WTC11 (cell line): Measurements from ENCODE around the gene SASS6. TPM values are rescaled to one million over a fixed set of nuclear protein-coding genes. Genes with fewer than 3 reads are reported as not detected.

Experiments used
- ATAC-seq: fragments of 200-7000 bp; cut with Tn5 transposase; 2 replicates; pipeline ENCODE4 v1.10.0; 2021; ENCODE audit warnings: mild to moderate bottlenecking, moderate library complexity
- CTCF ChIA-PET: fragments of 300-600 bp; sonication (Branson Sonifier 250); formaldehyde crosslinking; loops from one replicate; lab custom pipeline; 2021; ENCODE audit warnings: antibody characterized with exemption; lab: Charles Lee
- POLR2A ChIA-PET: fragments of 350-600 bp; sonication (Branson Sonifier 250); formaldehyde crosslinking; loops from one replicate; lab custom pipeline; 2021; ENCODE audit warnings: antibody characterized with exemption; lab: Charles Lee
- DNase-seq: peaks from one replicate; pipeline ENCODE4 v3.0.0; 2021; ENCODE audit warnings: low spot score
- H3K27ac Mint-ChIP-seq: 2 replicates; pipeline ENCODE4 v1.8.0; 2021; ENCODE audit warnings: mixed read lengths
- H3K27me3 Mint-ChIP-seq: 2 replicates; pipeline ENCODE4 v1.8.0; 2021; ENCODE audit warnings: low read depth, mild to moderate bottlenecking, moderate library complexity, mixed read lengths
- H3K36me3 Mint-ChIP-seq: 2 replicates; pipeline ENCODE4 v1.8.0; 2021; ENCODE audit warnings: mixed read lengths
- H3K4me1 Mint-ChIP-seq: 2 replicates; pipeline ENCODE4 v1.8.0; 2022; ENCODE audit warnings: mixed read lengths
- H3K4me3 Mint-ChIP-seq: 2 replicates; pipeline ENCODE4 v1.8.0; 2021; ENCODE audit warnings: mild to moderate bottlenecking, moderate library complexity, mixed read lengths
- H3K9me3 Mint-ChIP-seq: 2 replicates; pipeline ENCODE4 v1.8.0; 2021; ENCODE audit warnings: mixed read lengths
- ATF1 ChIP-seq: sonication (generic); formaldehyde crosslinking; IDR thresholded peaks from 2 replicates; pipeline ENCODE4 v1.8.1; 2023; ENCODE audit warnings: mild to moderate bottlenecking, moderate library complexity, missing genetic modification reagents
- CREB1 ChIP-seq: sonication (generic); formaldehyde crosslinking; IDR thresholded peaks from 2 replicates; pipeline ENCODE4 v1.8.0; 2023; ENCODE audit warnings: mild to moderate bottlenecking, missing genetic modification reagents
- CREM ChIP-seq: sonication (generic); formaldehyde crosslinking; IDR thresholded peaks from 2 replicates; pipeline ENCODE4 v1.8.1; 2022; ENCODE audit warnings: mild to moderate bottlenecking, missing genetic modification reagents, moderate library complexity
- E2F4 ChIP-seq: sonication (generic); formaldehyde crosslinking; IDR thresholded peaks from 2 replicates; pipeline ENCODE4 v1.8.1; 2022; ENCODE audit warnings: low read depth, mild to moderate bottlenecking, moderate library complexity, missing genetic modification reagents, borderline replicate concordance
- ETV6 ChIP-seq: sonication (generic); formaldehyde crosslinking; IDR thresholded peaks from 2 replicates; pipeline ENCODE4 v1.8.1; 2022; ENCODE audit warnings: mild to moderate bottlenecking, missing genetic modification reagents
- FOXJ3 ChIP-seq: sonication (generic); formaldehyde crosslinking; IDR thresholded peaks from 2 replicates; pipeline ENCODE4 v1.9.0; 2021; ENCODE audit warnings: missing genetic modification reagents, mild to moderate bottlenecking, borderline replicate concordance
- IRF2 ChIP-seq: sonication (generic); formaldehyde crosslinking; IDR thresholded peaks from 2 replicates; pipeline ENCODE4 v1.8.0; 2022; ENCODE audit warnings: low read depth, missing genetic modification reagents, borderline replicate concordance
- NFATC4 ChIP-seq: fragments of 250-450 bp; sonication (Bioruptor Pico); IDR thresholded peaks from 2 replicates; pipeline ENCODE4 v1.9.0; 2021; ENCODE audit warnings: mild to moderate bottlenecking
- NFE2L1 ChIP-seq: sonication (generic); formaldehyde crosslinking; IDR thresholded peaks from 2 replicates; pipeline ENCODE4 v1.8.1; 2023; ENCODE audit warnings: missing genetic modification reagents
- NFYB ChIP-seq: sonication (generic); formaldehyde crosslinking; conservative IDR thresholded peaks from 2 replicates; pipeline ENCODE4 v1.8.0; 2022; ENCODE audit warnings: low read depth, missing genetic modification reagents
- NR2C2 ChIP-seq: sonication (generic); formaldehyde crosslinking; IDR thresholded peaks from 2 replicates; pipeline ENCODE4 v1.8.0; 2022; ENCODE audit warnings: mild to moderate bottlenecking, missing genetic modification reagents
- PRRX2 ChIP-seq: fragments of 250-450 bp; sonication (Bioruptor Pico); IDR thresholded peaks from 2 replicates; pipeline ENCODE4 v1.8.0; 2021; ENCODE audit warnings: mild to moderate bottlenecking
- RELA ChIP-seq: sonication (generic); formaldehyde crosslinking; IDR thresholded peaks from 2 replicates; pipeline ENCODE4 v1.8.1; 2022; ENCODE audit warnings: missing genetic modification reagents, mild to moderate bottlenecking, borderline replicate concordance
- SMAD4 ChIP-seq: sonication (generic); formaldehyde crosslinking; IDR thresholded peaks from 2 replicates; pipeline ENCODE4 v1.8.0; 2022; ENCODE audit warnings: mild to moderate bottlenecking, missing genetic modification reagents
- SOX15 ChIP-seq: fragments of 250-450 bp; sonication (Bioruptor Pico); IDR thresholded peaks from 2 replicates; pipeline ENCODE4 v1.9.0; 2021; ENCODE audit warnings: mild to moderate bottlenecking
- ZBTB21 ChIP-seq: sonication (generic); formaldehyde crosslinking; IDR thresholded peaks from 2 replicates; pipeline ENCODE4 v1.8.1; 2023; ENCODE audit warnings: mild to moderate bottlenecking, missing genetic modification reagents, borderline replicate concordance
- ZNF263 ChIP-seq: sonication (generic); formaldehyde crosslinking; IDR thresholded peaks from 2 replicates; pipeline ENCODE4 v1.8.1; 2022; ENCODE audit warnings: low read depth, mild to moderate bottlenecking, moderate library complexity, missing genetic modification reagents
- ZNF423 ChIP-seq: fragments of 250-450 bp; sonication (Bioruptor Pico); IDR thresholded peaks from 2 replicates; pipeline ENCODE4 v2.1.2; 2022; ENCODE audit warnings: mild to moderate bottlenecking, moderate library complexity
- ZNF671 ChIP-seq: fragments of 250-450 bp; sonication (Bioruptor Pico); IDR thresholded peaks from 2 replicates; pipeline ENCODE4 v1.8.0; 2021; ENCODE audit warnings: mild to moderate bottlenecking
- total RNA-seq: library from RNA; stranded (reverse); gene quantifications from 3 replicates; pipeline ENCODE4 v1.2.3, GENCODE V29; 2021
- TF ChIP-seq, protein P1 (sequence below): sonication (generic); formaldehyde crosslinking; IDR thresholded peaks from 2 replicates; pipeline ENCODE4 v1.8.0; 2022; ENCODE audit warnings: mild to moderate bottlenecking, missing genetic modification reagents
- TF ChIP-seq, protein P2 (sequence below): sonication (generic); formaldehyde crosslinking; IDR thresholded peaks from 2 replicates; pipeline ENCODE4 v1.8.1; 2022; ENCODE audit warnings: mild to moderate bottlenecking, moderate library complexity, missing genetic modification reagents
- TF ChIP-seq, protein P3 (sequence below): sonication (generic); formaldehyde crosslinking; IDR thresholded peaks from 2 replicates; pipeline ENCODE4 v1.8.1; 2023; ENCODE audit warnings: mild to moderate bottlenecking, missing genetic modification reagents
- TF ChIP-seq, protein P4 (sequence below): fragments of 250-450 bp; sonication (Bioruptor Pico); IDR thresholded peaks from 2 replicates; pipeline ENCODE4 v1.8.0; 2021; ENCODE audit warnings: mild to moderate bottlenecking
- TF ChIP-seq, protein P5 (sequence below): sonication (generic); formaldehyde crosslinking; IDR thresholded peaks from 2 replicates; pipeline ENCODE4 v1.8.0; 2023; ENCODE audit warnings: missing genetic modification reagents
- TF ChIP-seq, protein P6 (sequence below): sonication (generic); formaldehyde crosslinking; conservative IDR thresholded peaks from 2 replicates; pipeline ENCODE4 v1.8.1; 2023; ENCODE audit warnings: mild to moderate bottlenecking, low read depth, missing genetic modification reagents, moderate library complexity

Gene SASS6
- total RNA-seq, 1 experiment from 2014 or later, result 13.6 TPM

- H3K9me3 Mint-ChIP-seq, result no peaks in the 10 kb centered on the region
- no peaks in the 10 kb centered on the region for H3K27me3 Mint-ChIP-seq
- H3K4me1 Mint-ChIP-seq, result peaks cover 3% of the 10 kb centered on the region
- ChIA-PET POLR2A (no interaction called here), CTCF (no interaction called here)
- H3K36me3 Mint-ChIP-seq, result peaks cover 38% of the 10 kb centered on the region
- no peak for ATAC-seq
- DNase-seq, result no peak
- H3K4me3 Mint-ChIP-seq, result no peak overlapping the region
- TF ChIP-seq NFYB (no peak), NR2C2 (CRISPR knock-in tag) (no peak), IRF2 (CRISPR knock-in tag) (no peak), RELA (CRISPR knock-in tag) (no peak), ZBTB21 (no peak), PRRX2 (CRISPR knock-in tag) (no peak)
- TF ChIP-seq, protein P1, sequence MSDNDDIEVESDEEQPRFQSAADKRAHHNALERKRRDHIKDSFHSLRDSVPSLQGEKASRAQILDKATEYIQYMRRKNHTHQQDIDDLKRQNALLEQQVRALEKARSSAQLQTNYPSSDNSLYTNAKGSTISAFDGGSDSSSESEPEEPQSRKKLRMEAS, result no peak
- H3K27ac Mint-ChIP-seq, result no peak overlapping the region
Observed at GRCh38 chr1:100142343-100142742, 9.6 kb upstream of the SASS6 start.

DNA sequence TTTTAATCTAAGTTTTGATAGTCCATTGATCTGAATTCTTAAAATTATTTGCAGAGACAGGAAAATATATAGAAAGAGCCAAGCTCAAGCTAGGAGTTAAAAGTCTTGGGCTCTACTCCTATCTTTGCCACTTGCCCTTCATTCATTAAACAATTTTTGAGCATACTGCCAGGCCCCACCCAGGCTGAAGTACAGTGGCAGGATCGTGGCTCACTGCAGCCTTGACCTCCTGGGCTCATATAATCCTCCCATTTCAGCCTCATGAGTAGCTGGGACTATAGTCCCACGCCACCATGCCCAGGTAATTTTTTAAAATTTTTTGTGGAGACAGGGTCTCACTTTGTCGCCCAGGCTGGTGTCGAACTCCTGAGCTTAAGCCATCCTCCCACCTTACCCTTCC, 8.5 kb upstream of the SASS6 start:
- Mint-ChIP-seq H3K27ac (no peak overlapping the region), H3K4me1 (no peaks in the 10 kb centered on the region), H3K27me3 (no peaks in the 10 kb centered on the region), H3K9me3 (no peaks in the 10 kb centered on the region), H3K4me3 (no peak overlapping the region), H3K36me3 (peaks cover 36% of the 10 kb centered on the region)
- DNase-seq (no peak), ATAC-seq (no peak)
- no peak for TF ChIP-seq CREM (CRISPR knock-in tag)
- no peak for TF ChIP-seq RELA (CRISPR knock-in tag)
- TF ChIP-seq SOX15 (CRISPR knock-in tag), result no peak
- no peak for TF ChIP-seq NFE2L1 (CRISPR knock-in tag)
- TF ChIP-seq, protein P2, sequence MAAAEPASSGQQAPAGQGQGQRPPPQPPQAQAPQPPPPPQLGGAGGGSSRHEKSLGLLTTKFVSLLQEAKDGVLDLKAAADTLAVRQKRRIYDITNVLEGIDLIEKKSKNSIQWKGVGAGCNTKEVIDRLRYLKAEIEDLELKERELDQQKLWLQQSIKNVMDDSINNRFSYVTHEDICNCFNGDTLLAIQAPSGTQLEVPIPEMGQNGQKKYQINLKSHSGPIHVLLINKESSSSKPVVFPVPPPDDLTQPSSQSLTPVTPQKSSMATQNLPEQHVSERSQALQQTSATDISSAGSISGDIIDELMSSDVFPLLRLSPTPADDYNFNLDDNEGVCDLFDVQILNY (CRISPR knock-in tag), result no peak
- POLR2A ChIA-PET, result no interaction called here
- CTCF ChIA-PET, result no interaction called here

DNA sequence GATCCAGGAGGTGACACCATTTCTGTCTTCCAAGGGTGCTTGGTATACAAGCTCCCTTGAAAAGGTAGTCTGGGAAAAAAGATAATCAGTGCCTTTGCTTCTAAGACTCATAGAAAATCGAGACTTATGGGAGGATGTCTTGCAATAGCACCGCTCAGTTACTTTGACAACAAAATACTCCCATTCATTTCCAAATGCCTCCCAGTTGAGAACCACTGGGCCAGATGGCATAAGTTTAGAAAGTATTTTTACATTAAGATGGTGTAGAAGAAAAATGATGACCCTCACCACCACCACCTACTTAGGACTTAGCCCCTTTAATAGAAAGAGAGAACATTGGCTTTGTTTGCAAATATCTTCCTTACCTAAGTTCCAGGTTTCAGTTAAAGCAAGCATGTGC, 4.9 kb upstream of the SASS6 start:
- POLR2A ChIA-PET, result no interaction called here
- Mint-ChIP-seq H3K36me3 (peaks cover 14% of the 10 kb centered on the region; the same call in 1 of the 2 replicates), H3K27ac (no peak overlapping the region), H3K4me1 (no peaks in the 10 kb centered on the region), H3K9me3 (no peaks in the 10 kb centered on the region), H3K4me3 (no peak overlapping the region), H3K27me3 (no peaks in the 10 kb centered on the region)
- ATAC-seq (no peak), DNase-seq (no peak)
- CTCF ChIA-PET, result no interaction called here
- TF ChIP-seq ETV6 (CRISPR knock-in tag), result no peak
- no peak for TF ChIP-seq NR2C2 (CRISPR knock-in tag)
- TF ChIP-seq CREB1 (CRISPR knock-in tag), result no peak
- TF ChIP-seq, protein P3, sequence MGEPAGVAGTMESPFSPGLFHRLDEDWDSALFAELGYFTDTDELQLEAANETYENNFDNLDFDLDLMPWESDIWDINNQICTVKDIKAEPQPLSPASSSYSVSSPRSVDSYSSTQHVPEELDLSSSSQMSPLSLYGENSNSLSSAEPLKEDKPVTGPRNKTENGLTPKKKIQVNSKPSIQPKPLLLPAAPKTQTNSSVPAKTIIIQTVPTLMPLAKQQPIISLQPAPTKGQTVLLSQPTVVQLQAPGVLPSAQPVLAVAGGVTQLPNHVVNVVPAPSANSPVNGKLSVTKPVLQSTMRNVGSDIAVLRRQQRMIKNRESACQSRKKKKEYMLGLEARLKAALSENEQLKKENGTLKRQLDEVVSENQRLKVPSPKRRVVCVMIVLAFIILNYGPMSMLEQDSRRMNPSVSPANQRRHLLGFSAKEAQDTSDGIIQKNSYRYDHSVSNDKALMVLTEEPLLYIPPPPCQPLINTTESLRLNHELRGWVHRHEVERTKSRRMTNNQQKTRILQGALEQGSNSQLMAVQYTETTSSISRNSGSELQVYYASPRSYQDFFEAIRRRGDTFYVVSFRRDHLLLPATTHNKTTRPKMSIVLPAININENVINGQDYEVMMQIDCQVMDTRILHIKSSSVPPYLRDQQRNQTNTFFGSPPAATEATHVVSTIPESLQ, result no peak
- TF ChIP-seq, protein P4, sequence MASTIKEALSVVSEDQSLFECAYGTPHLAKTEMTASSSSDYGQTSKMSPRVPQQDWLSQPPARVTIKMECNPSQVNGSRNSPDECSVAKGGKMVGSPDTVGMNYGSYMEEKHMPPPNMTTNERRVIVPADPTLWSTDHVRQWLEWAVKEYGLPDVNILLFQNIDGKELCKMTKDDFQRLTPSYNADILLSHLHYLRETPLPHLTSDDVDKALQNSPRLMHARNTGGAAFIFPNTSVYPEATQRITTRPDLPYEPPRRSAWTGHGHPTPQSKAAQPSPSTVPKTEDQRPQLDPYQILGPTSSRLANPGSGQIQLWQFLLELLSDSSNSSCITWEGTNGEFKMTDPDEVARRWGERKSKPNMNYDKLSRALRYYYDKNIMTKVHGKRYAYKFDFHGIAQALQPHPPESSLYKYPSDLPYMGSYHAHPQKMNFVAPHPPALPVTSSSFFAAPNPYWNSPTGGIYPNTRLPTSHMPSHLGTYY (CRISPR knock-in tag), result no peak
- TF ChIP-seq ZNF671, result no peak
- TF ChIP-seq E2F4, result no peak
- no peak for TF ChIP-seq ZNF263 (CRISPR knock-in tag)
- TF ChIP-seq SMAD4 (CRISPR knock-in tag), result no peak
- no peak for TF ChIP-seq NFATC4 (CRISPR knock-in tag)
- no peak for TF ChIP-seq ATF1
- TF ChIP-seq ZNF423, result no peak
- no peak for TF ChIP-seq FOXJ3 (CRISPR knock-in tag)
- TF ChIP-seq, protein P5, sequence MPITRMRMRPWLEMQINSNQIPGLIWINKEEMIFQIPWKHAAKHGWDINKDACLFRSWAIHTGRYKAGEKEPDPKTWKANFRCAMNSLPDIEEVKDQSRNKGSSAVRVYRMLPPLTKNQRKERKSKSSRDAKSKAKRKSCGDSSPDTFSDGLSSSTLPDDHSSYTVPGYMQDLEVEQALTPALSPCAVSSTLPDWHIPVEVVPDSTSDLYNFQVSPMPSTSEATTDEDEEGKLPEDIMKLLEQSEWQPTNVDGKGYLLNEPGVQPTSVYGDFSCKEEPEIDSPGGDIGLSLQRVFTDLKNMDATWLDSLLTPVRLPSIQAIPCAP (CRISPR knock-in tag), result no peak
- TF ChIP-seq, protein P6, sequence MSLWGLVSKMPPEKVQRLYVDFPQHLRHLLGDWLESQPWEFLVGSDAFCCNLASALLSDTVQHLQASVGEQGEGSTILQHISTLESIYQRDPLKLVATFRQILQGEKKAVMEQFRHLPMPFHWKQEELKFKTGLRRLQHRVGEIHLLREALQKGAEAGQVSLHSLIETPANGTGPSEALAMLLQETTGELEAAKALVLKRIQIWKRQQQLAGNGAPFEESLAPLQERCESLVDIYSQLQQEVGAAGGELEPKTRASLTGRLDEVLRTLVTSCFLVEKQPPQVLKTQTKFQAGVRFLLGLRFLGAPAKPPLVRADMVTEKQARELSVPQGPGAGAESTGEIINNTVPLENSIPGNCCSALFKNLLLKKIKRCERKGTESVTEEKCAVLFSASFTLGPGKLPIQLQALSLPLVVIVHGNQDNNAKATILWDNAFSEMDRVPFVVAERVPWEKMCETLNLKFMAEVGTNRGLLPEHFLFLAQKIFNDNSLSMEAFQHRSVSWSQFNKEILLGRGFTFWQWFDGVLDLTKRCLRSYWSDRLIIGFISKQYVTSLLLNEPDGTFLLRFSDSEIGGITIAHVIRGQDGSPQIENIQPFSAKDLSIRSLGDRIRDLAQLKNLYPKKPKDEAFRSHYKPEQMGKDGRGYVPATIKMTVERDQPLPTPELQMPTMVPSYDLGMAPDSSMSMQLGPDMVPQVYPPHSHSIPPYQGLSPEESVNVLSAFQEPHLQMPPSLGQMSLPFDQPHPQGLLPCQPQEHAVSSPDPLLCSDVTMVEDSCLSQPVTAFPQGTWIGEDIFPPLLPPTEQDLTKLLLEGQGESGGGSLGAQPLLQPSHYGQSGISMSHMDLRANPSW (CRISPR knock-in tag), result no peak
